Gastrocnemius medialis (tissue), 4 donors: ENCODE results near the gene PAK5.

Experiments used
- POLR2A ChIP-seq, 2 donors: fragments of 450-650 bp; IDR thresholded peaks; one replicate each; pipeline ENCODE4 v1.6.1; 2017; ENCODE audit warnings: antibody characterized with exemption in 2 of 2, mild to moderate bottlenecking in 2 of 2, moderate library complexity in 2 of 2
- TF ChIP-seq, protein P1 (sequence below), 5 experiments: fragments of 450-650 bp in 3 of 5; fragments of 200-600 bp in 2 of 5; sonication (generic) in 2 of 5; IDR thresholded peaks in 4 of 5; conservative IDR thresholded peaks in 1 of 5; 1 replicate in 4 of 5; 2 replicates in 1 of 5; pipeline ENCODE4 v1.5.1; 2016 to 2019; ENCODE audit warnings: antibody characterized with exemption in 5 of 5, mild to moderate bottlenecking in 3 of 5, moderate library complexity in 3 of 5

DNA sequence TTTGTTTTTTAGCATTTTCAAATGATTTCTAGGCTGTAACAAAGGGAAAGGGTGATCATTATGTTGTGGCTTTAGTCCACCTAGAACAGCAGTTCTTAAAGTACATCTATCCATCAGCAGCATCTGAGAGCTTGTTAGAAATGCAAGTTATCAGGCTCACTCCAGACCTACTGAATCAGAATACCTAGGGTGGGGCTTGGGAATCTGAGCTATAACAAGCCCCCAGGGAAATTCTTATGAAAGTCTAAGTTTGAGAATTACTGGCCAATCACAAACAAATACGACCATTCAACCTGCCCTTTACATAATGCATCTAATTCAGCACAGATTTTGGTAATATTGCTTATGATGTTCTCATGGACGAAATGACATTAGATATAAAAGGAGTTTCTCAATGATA lies 201.0 kb downstream of the PAK5 start:
- TF ChIP-seq, protein P1, sequence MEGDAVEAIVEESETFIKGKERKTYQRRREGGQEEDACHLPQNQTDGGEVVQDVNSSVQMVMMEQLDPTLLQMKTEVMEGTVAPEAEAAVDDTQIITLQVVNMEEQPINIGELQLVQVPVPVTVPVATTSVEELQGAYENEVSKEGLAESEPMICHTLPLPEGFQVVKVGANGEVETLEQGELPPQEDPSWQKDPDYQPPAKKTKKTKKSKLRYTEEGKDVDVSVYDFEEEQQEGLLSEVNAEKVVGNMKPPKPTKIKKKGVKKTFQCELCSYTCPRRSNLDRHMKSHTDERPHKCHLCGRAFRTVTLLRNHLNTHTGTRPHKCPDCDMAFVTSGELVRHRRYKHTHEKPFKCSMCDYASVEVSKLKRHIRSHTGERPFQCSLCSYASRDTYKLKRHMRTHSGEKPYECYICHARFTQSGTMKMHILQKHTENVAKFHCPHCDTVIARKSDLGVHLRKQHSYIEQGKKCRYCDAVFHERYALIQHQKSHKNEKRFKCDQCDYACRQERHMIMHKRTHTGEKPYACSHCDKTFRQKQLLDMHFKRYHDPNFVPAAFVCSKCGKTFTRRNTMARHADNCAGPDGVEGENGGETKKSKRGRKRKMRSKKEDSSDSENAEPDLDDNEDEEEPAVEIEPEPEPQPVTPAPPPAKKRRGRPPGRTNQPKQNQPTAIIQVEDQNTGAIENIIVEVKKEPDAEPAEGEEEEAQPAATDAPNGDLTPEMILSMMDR (IDR thresholded peaks at IDR 0.05 in 4 of 5, conservative IDR thresholded peaks at IDR 0.05 in 1 of 5), result no peak
- no peak for TF ChIP-seq POLR2A (IDR thresholded peaks at IDR 0.05)
